ENCODE data around the gene C6. TPM values are rescaled to one million over a fixed set of nuclear protein-coding genes. Genes with fewer than 3 reads are reported as not detected.

Gene C6
- total and polyA plus RNA-seq, 10 of the 15 experiments (the other 5 are each of a cell fraction or from before 2014, with no cell fraction given), result 0.31 TPM; not detected in 9

DNA sequence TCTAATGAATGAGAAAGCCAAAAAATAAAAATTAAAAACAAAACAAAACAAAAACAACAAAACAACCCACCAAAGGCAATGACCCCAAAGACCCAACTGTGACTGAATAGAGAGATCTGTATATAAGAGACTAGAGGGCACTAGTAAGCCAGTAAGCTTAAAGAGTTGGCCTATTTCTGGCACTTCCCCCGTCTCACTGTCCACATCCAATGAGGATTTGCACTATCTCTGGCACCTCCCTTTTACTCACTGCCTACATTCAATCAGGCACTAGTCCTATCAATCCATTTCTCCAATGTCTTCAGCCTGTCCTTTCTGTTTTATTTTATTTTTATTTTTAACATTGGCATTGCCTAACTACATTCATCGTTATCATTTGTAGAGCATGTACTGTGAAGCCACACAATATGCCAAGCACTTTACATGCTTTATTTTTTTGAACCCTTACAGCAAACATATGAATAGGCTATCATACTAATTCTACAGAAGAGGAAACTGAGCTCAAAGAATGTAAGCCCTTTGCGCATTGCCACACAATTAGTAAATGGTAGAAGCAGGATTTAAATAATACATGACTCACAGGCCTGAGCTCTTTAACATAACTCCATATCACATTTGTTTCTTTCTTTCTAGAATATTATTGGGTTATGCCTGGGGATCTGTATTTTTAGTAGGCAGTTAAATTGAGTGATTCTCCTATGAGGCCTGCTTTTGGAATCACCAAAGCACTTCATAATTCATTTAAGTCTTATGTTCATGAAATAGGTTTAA lies 70.0 kb downstream of the C6 start:
- FAIRE-seq, result no peak
- TF ChIP-seq CREB1 (IDR thresholded peaks at IDR 0.05; ENCODE audit: low read depth), result no peak
- no peak for TF ChIP-seq SMAD5 (IDR thresholded peaks at IDR 0.05; ENCODE audit: low read depth)
- TF ChIP-seq EGR1 (IDR thresholded peaks at IDR 0.05; ENCODE audit: borderline replicate concordance in 1 of 2, low read depth in 2 of 2, low read length in 2 of 2), result no peak
- TF ChIP-seq STAT3 (IDR thresholded peaks at IDR 0.05; ENCODE audit: low read depth, low read length), result no peak
- no peak for TF ChIP-seq NR2C2 (IDR thresholded peaks at IDR 0.05; ENCODE audit: borderline replicate concordance, control insufficient read depth, insufficient read length, low read depth)
- no peak for TF ChIP-seq USF2 (IDR thresholded peaks at IDR 0.05; ENCODE audit: borderline replicate concordance, low read depth, low read length)
- TF ChIP-seq SUZ12 (IDR thresholded peaks at IDR 0.05; ENCODE audit: unreplicated experiment), result no peak
- no peak for TF ChIP-seq NFYB (IDR thresholded peaks at IDR 0.05; ENCODE audit: insufficient read depth, low read depth, low read length)
- TF ChIP-seq SIN3A (IDR thresholded peaks at IDR 0.05; ENCODE audit: low read depth, low read length), result no peak
- TF ChIP-seq E2F4 (IDR thresholded peaks at IDR 0.05; ENCODE audit: low read depth, low read length), result no peak
- TF ChIP-seq POLR2A (IDR thresholded peaks at IDR 0.05; ENCODE audit: low read depth, low read length), result no peak
- TF ChIP-seq MXI1 (IDR thresholded peaks at IDR 0.05; ENCODE audit: low read depth, low read length), result no peak
- no peak for TF ChIP-seq CBX3 (IDR thresholded peaks at IDR 0.05; ENCODE audit: borderline replicate concordance, low read depth)
- TF ChIP-seq, protein P1, sequence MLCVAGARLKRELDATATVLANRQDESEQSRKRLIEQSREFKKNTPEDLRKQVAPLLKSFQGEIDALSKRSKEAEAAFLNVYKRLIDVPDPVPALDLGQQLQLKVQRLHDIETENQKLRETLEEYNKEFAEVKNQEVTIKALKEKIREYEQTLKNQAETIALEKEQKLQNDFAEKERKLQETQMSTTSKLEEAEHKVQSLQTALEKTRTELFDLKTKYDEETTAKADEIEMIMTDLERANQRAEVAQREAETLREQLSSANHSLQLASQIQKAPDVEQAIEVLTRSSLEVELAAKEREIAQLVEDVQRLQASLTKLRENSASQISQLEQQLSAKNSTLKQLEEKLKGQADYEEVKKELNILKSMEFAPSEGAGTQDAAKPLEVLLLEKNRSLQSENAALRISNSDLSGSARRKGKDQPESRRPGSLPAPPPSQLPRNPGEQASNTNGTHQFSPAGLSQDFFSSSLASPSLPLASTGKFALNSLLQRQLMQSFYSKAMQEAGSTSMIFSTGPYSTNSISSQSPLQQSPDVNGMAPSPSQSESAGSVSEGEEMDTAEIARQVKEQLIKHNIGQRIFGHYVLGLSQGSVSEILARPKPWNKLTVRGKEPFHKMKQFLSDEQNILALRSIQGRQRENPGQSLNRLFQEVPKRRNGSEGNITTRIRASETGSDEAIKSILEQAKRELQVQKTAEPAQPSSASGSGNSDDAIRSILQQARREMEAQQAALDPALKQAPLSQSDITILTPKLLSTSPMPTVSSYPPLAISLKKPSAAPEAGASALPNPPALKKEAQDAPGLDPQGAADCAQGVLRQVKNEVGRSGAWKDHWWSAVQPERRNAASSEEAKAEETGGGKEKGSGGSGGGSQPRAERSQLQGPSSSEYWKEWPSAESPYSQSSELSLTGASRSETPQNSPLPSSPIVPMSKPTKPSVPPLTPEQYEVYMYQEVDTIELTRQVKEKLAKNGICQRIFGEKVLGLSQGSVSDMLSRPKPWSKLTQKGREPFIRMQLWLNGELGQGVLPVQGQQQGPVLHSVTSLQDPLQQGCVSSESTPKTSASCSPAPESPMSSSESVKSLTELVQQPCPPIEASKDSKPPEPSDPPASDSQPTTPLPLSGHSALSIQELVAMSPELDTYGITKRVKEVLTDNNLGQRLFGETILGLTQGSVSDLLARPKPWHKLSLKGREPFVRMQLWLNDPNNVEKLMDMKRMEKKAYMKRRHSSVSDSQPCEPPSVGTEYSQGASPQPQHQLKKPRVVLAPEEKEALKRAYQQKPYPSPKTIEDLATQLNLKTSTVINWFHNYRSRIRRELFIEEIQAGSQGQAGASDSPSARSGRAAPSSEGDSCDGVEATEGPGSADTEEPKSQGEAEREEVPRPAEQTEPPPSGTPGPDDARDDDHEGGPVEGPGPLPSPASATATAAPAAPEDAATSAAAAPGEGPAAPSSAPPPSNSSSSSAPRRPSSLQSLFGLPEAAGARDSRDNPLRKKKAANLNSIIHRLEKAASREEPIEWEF (IDR thresholded peaks at IDR 0.05; ENCODE audit: insufficient replicate concordance, low read depth, low read length), result no peak
- TF ChIP-seq, protein P2, sequence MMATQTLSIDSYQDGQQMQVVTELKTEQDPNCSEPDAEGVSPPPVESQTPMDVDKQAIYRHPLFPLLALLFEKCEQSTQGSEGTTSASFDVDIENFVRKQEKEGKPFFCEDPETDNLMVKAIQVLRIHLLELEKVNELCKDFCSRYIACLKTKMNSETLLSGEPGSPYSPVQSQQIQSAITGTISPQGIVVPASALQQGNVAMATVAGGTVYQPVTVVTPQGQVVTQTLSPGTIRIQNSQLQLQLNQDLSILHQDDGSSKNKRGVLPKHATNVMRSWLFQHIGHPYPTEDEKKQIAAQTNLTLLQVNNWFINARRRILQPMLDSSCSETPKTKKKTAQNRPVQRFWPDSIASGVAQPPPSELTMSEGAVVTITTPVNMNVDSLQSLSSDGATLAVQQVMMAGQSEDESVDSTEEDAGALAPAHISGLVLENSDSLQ (IDR thresholded peaks at IDR 0.05), result no peak
- no peak for TF ChIP-seq SIX5 (IDR thresholded peaks at IDR 0.05; ENCODE audit: low read depth, low read length, severe bottlenecking)
- no peak for TF ChIP-seq CREM (IDR thresholded peaks at IDR 0.05; ENCODE audit: low read depth)

More for the DNA sequence above, 70.0 kb downstream of the C6 start:
- ChIA-PET CTCF (no interaction called here), POLR2A (no interaction called here), SMC1A (ENCODE audit: uncharacterized antibody, unreplicated experiment) (no interaction called here), RAD21 (ENCODE audit: unreplicated experiment) (no interaction called here)
- no peaks in the 10 kb centered on the region for H3K9me3 ChIP-seq (replicated peaks; ENCODE audit: control insufficient read depth, insufficient read depth, low read length)
- no TSS peak for BruUV-seq (replicated peaks)
- no peaks in the 10 kb centered on the region for H3K36me3 ChIP-seq (ENCODE audit: control insufficient read depth in 2 of 2, insufficient read depth in 2 of 2, low read length in 1 of 2)
- H4K20me1 ChIP-seq (ENCODE audit: control insufficient read depth, insufficient read depth), result no peaks in the 10 kb centered on the region
- intact Hi-C loops (cut with micrococcal nuclease; ENCODE audit: unreplicated experiment), result no loop called here
- no peak overlapping the region for H3K9ac ChIP-seq (ENCODE audit: control insufficient read depth, insufficient read depth, low read length)
- no peak overlapping the region for H2AFZ ChIP-seq (ENCODE audit: control insufficient read depth, low read depth, low read length)
- H3K27ac ChIP-seq (ENCODE audit: control insufficient read depth, insufficient read depth), result no peak overlapping the region
- H3K27me3 ChIP-seq (replicated peaks in 1 of 2; ENCODE audit: control insufficient read depth in 2 of 2, insufficient read depth in 2 of 2, low read length in 1 of 2), result no peaks in the 10 kb centered on the region
- ATAC-seq, result no peak
- WGBS (ENCODE audit: insufficient coverage, insufficient replicate concordance, low lambda C conversion rate, missing lambda C conversion rate), result 42% methylated on average over 3 of the region's 3 CpGs
- no peak overlapping the region for H3K4me2 ChIP-seq (ENCODE audit: control insufficient read depth, insufficient read depth)
- no peaks in the 10 kb centered on the region for H3K4me1 ChIP-seq (ENCODE audit: control insufficient read depth, insufficient read depth, low read length)
- H3K4me3 ChIP-seq, result no peak overlapping the region
- DNase-seq (ENCODE audit: low read depth, low spot score), result no peak
- H3K79me2 ChIP-seq (ENCODE audit: control insufficient read depth, insufficient read depth, low read length), result no peaks in the 10 kb centered on the region
- in situ Hi-C loops (cut with MboI), result no loop called here
